SK-N-SH (cell line): Measurements from ENCODE around the gene CDC37. TPM values are rescaled to one million over a fixed set of nuclear protein-coding genes. Genes with fewer than 3 reads are reported as not detected.
A peak's percentile ranks its signal among the peaks of the same experiment; 100 is the strongest.

Experiments
- CTCF ChIA-PET: fragments of 300-600, 350-600 bp; formaldehyde crosslinking; extraction: SDS; loops from one replicate; lab custom pipeline; 2021; lab: Yijun Ruan, JAX
- POLR2A ChIA-PET: fragments of 350-600 bp; sonication (Branson Sonifier 250); formaldehyde crosslinking; extraction: SDS; loops from one replicate; lab custom pipeline; 2020; ENCODE audit warnings: antibody characterized with exemption, inconsistent platforms; lab: Yijun Ruan, JAX
- DNase-seq: peaks from one replicate; pipeline ENCODE4 v3.0.0; 2012
- H2AFZ ChIP-seq: fragments of 200-600 bp; sonication (generic); 2 replicates; pipeline ENCODE4 v1.8.1; 2016; ENCODE audit warnings: antibody characterized with exemption, mild to moderate bottlenecking, low read depth
- H3F3A ChIP-seq: fragments of 200-600 bp; sonication (generic); replicated peaks from 2 replicates; pipeline ENCODE3; 2016; ENCODE audit warnings: antibody characterized with exemption, mild to moderate bottlenecking; ENCODE audit not compliant: insufficient read depth
- H3K27ac ChIP-seq, 2 experiments: fragments of 200-500 bp in 1 of 2; fragments of 200-600 bp in 1 of 2; sonication (Bioruptor generic) in 1 of 2; sonication (generic), shearing (Covaris generic) in 1 of 2; 2 replicates each; pipeline versions ENCODE4 v1.5.1 to v1.6.1; 2014 to 2016; ENCODE audit warnings: low read depth in 2 of 2, inconsistent platforms in 1 of 2, low read length in 1 of 2, mild to moderate bottlenecking in 1 of 2, mixed read lengths in 1 of 2
- H3K27me3 ChIP-seq: fragments of 200-600 bp; sonication (generic), shearing (Covaris generic); 2 replicates; pipeline ENCODE4 v1.6.1; 2016; ENCODE audit warnings: mixed run types; ENCODE audit not compliant: insufficient read depth
- H3K36me3 ChIP-seq, 2 experiments: fragments of 200-500 bp in 1 of 2; fragments of 200-600 bp in 1 of 2; sonication (Bioruptor generic) in 1 of 2; sonication (generic) in 1 of 2; replicated peaks in 1 of 2; 2 replicates each; pipeline versions ENCODE3 to v1.5.1; 2014 to 2016; ENCODE audit warnings: low read length in 1 of 2, mild to moderate bottlenecking in 1 of 2; ENCODE audit not compliant: insufficient read depth in 2 of 2, control insufficient read depth in 1 of 2
- H3K4me1 ChIP-seq, 2 experiments: fragments of 200-500 bp in 1 of 2; fragments of 200-600 bp in 1 of 2; sonication (Bioruptor generic) in 1 of 2; sonication (generic), shearing (Covaris generic) in 1 of 2; 2 replicates each; pipeline versions ENCODE4 v1.5.1 to v1.6.1; 2014 to 2016; ENCODE audit warnings: low read depth in 1 of 2, low read length in 1 of 2, mixed run types in 1 of 2; ENCODE audit not compliant: insufficient read depth in 2 of 2, control insufficient read depth in 1 of 2
- H3K4me2 ChIP-seq: fragments of 200-600 bp; sonication (generic), shearing (Covaris generic); 2 replicates; pipeline ENCODE4 v1.6.1; 2017; ENCODE audit warnings: mixed run types
- H3K4me3 ChIP-seq, 2 experiments: fragments of 200-500 bp in 1 of 2; fragments of 200-600 bp in 1 of 2; sonication (Bioruptor generic) in 1 of 2; sonication (generic), shearing (Covaris generic) in 1 of 2; 2 replicates each; pipeline versions ENCODE4 v1.5.1 to v1.8.1; 2014 to 2016; ENCODE audit warnings: low read depth in 2 of 2, inconsistent platforms in 1 of 2, low read length in 1 of 2, mild to moderate bottlenecking in 1 of 2, mixed read lengths in 1 of 2, moderate library complexity in 1 of 2
- H3K79me2 ChIP-seq: fragments of 200-600 bp; sonication (generic); 2 replicates; pipeline ENCODE4 v1.8.1; 2017; ENCODE audit warnings: mild to moderate bottlenecking; ENCODE audit not compliant: insufficient read depth
- H3K9ac ChIP-seq: fragments of 200-600 bp; sonication (generic); 2 replicates; pipeline ENCODE4 v1.6.1; 2017; ENCODE audit warnings: mixed run types
- H3K9me2 ChIP-seq: fragments of 200-600 bp; sonication (generic); 2 replicates; pipeline ENCODE4 v1.6.1; 2017; ENCODE audit warnings: mixed run types
- H3K9me3 ChIP-seq: fragments of 200-600 bp; sonication (generic); 2 replicates; pipeline ENCODE4 v1.6.1; 2017; ENCODE audit warnings: mixed run types, mild to moderate bottlenecking, moderate library complexity
- H4K20me1 ChIP-seq: fragments of 200-600 bp; sonication (generic); 2 replicates; pipeline ENCODE4 v1.6.1; 2017; ENCODE audit warnings: mild to moderate bottlenecking, mixed run types; ENCODE audit not compliant: insufficient read depth
- CTCF ChIP-seq: fragments of 200-600 bp; sonication (generic); IDR thresholded peaks from 2 replicates; pipeline ENCODE4 v1.6.1; 2017; ENCODE audit warnings: antibody characterized with exemption, mild to moderate bottlenecking, moderate library complexity
- ELF1 ChIP-seq: IDR thresholded peaks from 2 replicates; pipeline ENCODE4 v1.4.0; 2012
- EZH2phosphoT487 ChIP-seq: fragments of 200-600 bp; sonication (generic); IDR thresholded peaks from 2 replicates; pipeline ENCODE4 v1.6.1; 2017; ENCODE audit warnings: low read depth, mixed run types, mild to moderate bottlenecking, antibody characterized with exemption, moderate library complexity, borderline replicate concordance
- FOSL2 ChIP-seq: IDR thresholded peaks from 2 replicates; pipeline ENCODE4 v1.4.0; 2012; ENCODE audit warnings: low read depth, mild to moderate bottlenecking, moderate library complexity, borderline replicate concordance
- IRF3 ChIP-seq: fragments of 150-350 bp; IDR thresholded peaks from 2 replicates; pipeline ENCODE4 v1.6.1; 2016; ENCODE audit warnings: mild to moderate bottlenecking, low read depth, low read length
- JUND ChIP-seq: IDR thresholded peaks from 2 replicates; pipeline ENCODE4 v1.4.0; 2012
- MXI1 ChIP-seq: IDR thresholded peaks from 2 replicates; pipeline ENCODE4 v1.6.1; 2012; ENCODE audit warnings: mild to moderate bottlenecking, low read depth, low read length, improper control_type of control experiment
- NFIC ChIP-seq: IDR thresholded peaks from 2 replicates; pipeline ENCODE4 v1.4.0; 2012; ENCODE audit warnings: borderline replicate concordance
- NRF1 ChIP-seq: IDR thresholded peaks from 2 replicates; pipeline ENCODE4 v1.6.1; 2012; ENCODE audit warnings: low read depth, mild to moderate bottlenecking, low read length
- PBX3 ChIP-seq: IDR thresholded peaks from 2 replicates; pipeline ENCODE4; 2012
- RAD21 ChIP-seq: IDR thresholded peaks from 2 replicates; pipeline ENCODE4 v1.6.1; 2012; ENCODE audit warnings: mild to moderate bottlenecking, low read length
- RCOR1 ChIP-seq: fragments of 150-350 bp; IDR thresholded peaks from 2 replicates; pipeline ENCODE4 v1.6.1; 2017; ENCODE audit warnings: antibody characterized with exemption, low read length
- RFX5 ChIP-seq: IDR thresholded peaks from 2 replicates; pipeline ENCODE4 v1.6.1; 2012; ENCODE audit warnings: mild to moderate bottlenecking, improper control_type of control experiment, low read length
- SIN3A ChIP-seq: IDR thresholded peaks from 2 replicates; pipeline ENCODE4 v1.6.1; 2012; ENCODE audit warnings: low read depth, mild to moderate bottlenecking, low read length, moderate library complexity, borderline replicate concordance
- TAF1 ChIP-seq: IDR thresholded peaks from 2 replicates; pipeline ENCODE4 v1.6.1; 2012; ENCODE audit warnings: low read depth, mild to moderate bottlenecking, low read length, moderate library complexity, borderline replicate concordance
- USF1 ChIP-seq: IDR thresholded peaks from 2 replicates; pipeline ENCODE4 v1.4.0; 2012; ENCODE audit warnings: low read depth, borderline replicate concordance
- USF2 ChIP-seq: fragments of 150-350 bp; IDR thresholded peaks from 2 replicates; pipeline ENCODE4 v1.6.1; 2017; ENCODE audit warnings: antibody characterized with exemption, low read length, low read depth, borderline replicate concordance
- YY1 ChIP-seq: IDR thresholded peaks from 2 replicates; pipeline ENCODE4 v1.4.0; 2012; ENCODE audit warnings: low read depth, mild to moderate bottlenecking
- WGBS: methylation state at CpG from one replicate; pipeline ENCODE4 v1.1.6; 2017; ENCODE audit warnings: low lambda C conversion rate; 5-methylcytosine and 5-hydroxymethylcytosine counted together
- polyA plus RNA-seq, 3 experiments: library from polyadenylated mRNA; depleted of rRNA; stranded (reverse); fragments of >200 nt; gene quantifications; 2 replicates each; pipeline ENCODE4 v1.2.3, GENCODE V29; 2012

CDC37 gene
- polyA plus RNA-seq, 1 of the 3 experiments (the other 2 are of a cell fraction), result 1,026 TPM

- Histone ChIP-seq H3K9ac (0 out of 2 replicates have a peak overlapping the region, but pooled peaks have one; percentile 18), H3K9me2 (no peaks in the 10 kb centered on the region), H3K27ac (no peak overlapping the region)
- TF ChIP-seq MXI1 (no peak), IRF3 (no peak), RAD21 (no peak), EZH2phosphoT487 (no peak), YY1 (no peak), SIN3A (no peak)
- TF ChIP-seq, all 33 proteins: peak for 0
- Histone ChIP-seq H3K9me3 (no peaks in the 10 kb centered on the region), H3K79me2 (no peaks in the 10 kb centered on the region; the same call in 1 of the 2 replicates), H4K20me1 (no peaks in the 10 kb centered on the region), H3K36me3 (no peaks in the 10 kb centered on the region), H3K27me3 (no peaks in the 10 kb centered on the region), H3K4me1 (peaks cover 5 to 7% of the 10 kb centered on the region in 2 experiments; a peak in 2 of 4 replicates), H3K4me2 (peak overlapping the region; percentile 84), H3F3A (peaks cover 16% of the 10 kb centered on the region), H2AFZ (peak overlapping the region; percentile 41; the same call in 1 of the 2 replicates), H3K4me3 (peak overlapping the region; percentile 44 to 64; a peak in 3 of 4 replicates)
- WGBS, result 6% methylated on average over 23 of the region's 64 CpGs
- peak; percentile 68 for DNase-seq
- POLR2A ChIA-PET, result no interaction called here
- CTCF ChIA-PET, result interaction anchor here (0.6 to 10.1 kb wide), 4 partner anchors 11 to 32 kb away, joined by 3 to 127 read pairs (median 18); partner anchors contain the start of genes CDC37 and PDE4A
These were observed 28.8 kb upstream of the CDC37 start for GRCh38 chr19:10431943-10432735.

GRCh38 chr19:10431254-10431942 is 28.1 kb upstream of the CDC37 start:
- Histone ChIP-seq H3K9me3 (no peaks in the 10 kb centered on the region), H3K9me2 (no peaks in the 10 kb centered on the region), H3K9ac (peak overlapping the region; percentile 60; the same call in 1 of the 2 replicates)
- peak; percentile 46 for DNase-seq
- POLR2A ChIA-PET, result no interaction called here
- TF ChIP-seq USF1 (no peak), YY1 (no peak), TAF1 (no peak), SIN3A (no peak), EZH2phosphoT487 (no peak), FOSL2 (no peak), CTCF (no peak), RAD21 (no peak), NFIC (no peak), RCOR1 (no peak), USF2 (no peak), ELF1 (no peak), NRF1 (no peak), JUND (no peak), PBX3 (no peak), RFX5 (no peak)
- TF ChIP-seq, all 33 proteins: peak for 0
- 15% methylated on average over 23 of the region's 25 CpGs for WGBS
- Histone ChIP-seq H3K4me2 (peak overlapping the region; percentile 84), H3K4me3 (peak overlapping the region; percentile 44 to 64), H3K36me3 (no peaks in the 10 kb centered on the region), H3K4me1 (peaks cover 5 to 7% of the 10 kb centered on the region in 2 experiments; a peak in 2 of 4 replicates), H2AFZ (peak overlapping the region; percentile 56; the same call in 1 of the 2 replicates), H3K27me3 (no peaks in the 10 kb centered on the region), H3F3A (peaks cover 15% of the 10 kb centered on the region), H4K20me1 (no peaks in the 10 kb centered on the region), H3K79me2 (no peaks in the 10 kb centered on the region; the same call in 1 of the 2 replicates), H3K27ac (no peak overlapping the region)
- CTCF ChIA-PET, result interaction anchor here (0.6 to 10.1 kb wide), 4 partner anchors 10 to 41 kb away, joined by 3 to 127 read pairs (median 3); partner anchors contain the start of gene PDE4A
